Spleen (tissue), 7 donors: Measurements from ENCODE around the gene TBC1D10A.

Source experiments
- POLR2AphosphoS5 ChIP-seq, 3 donors: sonication (generic); formaldehyde crosslinking; IDR thresholded peaks; one replicate each; pipeline ENCODE4 v1.5.1; 2017; ENCODE audit warnings: antibody characterized with exemption in 3 of 3
- TF ChIP-seq, protein P1 (sequence below), 11 experiments: fragments of 200-600 bp in 7 of 11; fragments of 450-650 bp in 4 of 11; sonication (generic) in 4 of 11; IDR thresholded peaks in 8 of 11; conservative IDR thresholded peaks in 3 of 11; 1 replicate in 7 of 11; 2 replicates in 4 of 11; pipeline versions ENCODE4 v1.4.0 to v1.8.0; 2016 to 2021; ENCODE audit warnings: antibody characterized with exemption in 11 of 11, inconsistent platforms in 4 of 11, mild to moderate bottlenecking in 1 of 11
- donor health status: DM: no; HTN: no; CAD: no; lungs with moderate emphysema.
- donor health status: DM: no; HTN: no; CAD: no.
- donor health status: DM: no; HTN: no; CAD: no.

DNA sequence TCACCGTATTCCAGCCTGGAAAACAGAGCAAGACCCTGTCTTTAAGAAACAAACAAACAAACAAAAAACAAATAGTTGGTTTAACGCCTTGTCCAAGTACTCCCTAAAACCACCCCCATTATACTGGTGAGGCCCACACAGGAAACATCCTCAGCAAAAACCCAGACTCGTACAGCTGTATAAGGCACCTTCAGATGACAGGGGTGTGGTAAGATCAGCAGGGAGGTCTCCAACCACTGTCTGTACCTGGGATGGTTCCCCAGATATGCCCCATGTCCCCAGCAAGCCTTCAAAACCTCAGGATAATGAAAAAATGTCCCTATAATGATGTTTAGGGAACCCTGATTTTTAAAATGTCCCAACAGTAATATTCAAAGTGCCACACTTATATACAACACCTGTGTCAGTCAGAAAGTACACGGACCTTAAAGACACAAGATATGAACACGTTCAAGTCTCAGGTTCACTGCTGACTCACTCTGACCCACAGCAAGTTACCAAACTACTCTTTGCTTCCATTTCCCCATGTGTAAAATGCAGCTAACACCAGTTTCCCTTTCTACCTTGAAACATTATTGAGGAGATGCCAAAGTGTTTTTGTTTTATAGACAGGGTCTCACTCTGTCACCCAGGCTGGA lies 20.6 kb upstream of the TBC1D10A start:
- TF ChIP-seq, protein P1, sequence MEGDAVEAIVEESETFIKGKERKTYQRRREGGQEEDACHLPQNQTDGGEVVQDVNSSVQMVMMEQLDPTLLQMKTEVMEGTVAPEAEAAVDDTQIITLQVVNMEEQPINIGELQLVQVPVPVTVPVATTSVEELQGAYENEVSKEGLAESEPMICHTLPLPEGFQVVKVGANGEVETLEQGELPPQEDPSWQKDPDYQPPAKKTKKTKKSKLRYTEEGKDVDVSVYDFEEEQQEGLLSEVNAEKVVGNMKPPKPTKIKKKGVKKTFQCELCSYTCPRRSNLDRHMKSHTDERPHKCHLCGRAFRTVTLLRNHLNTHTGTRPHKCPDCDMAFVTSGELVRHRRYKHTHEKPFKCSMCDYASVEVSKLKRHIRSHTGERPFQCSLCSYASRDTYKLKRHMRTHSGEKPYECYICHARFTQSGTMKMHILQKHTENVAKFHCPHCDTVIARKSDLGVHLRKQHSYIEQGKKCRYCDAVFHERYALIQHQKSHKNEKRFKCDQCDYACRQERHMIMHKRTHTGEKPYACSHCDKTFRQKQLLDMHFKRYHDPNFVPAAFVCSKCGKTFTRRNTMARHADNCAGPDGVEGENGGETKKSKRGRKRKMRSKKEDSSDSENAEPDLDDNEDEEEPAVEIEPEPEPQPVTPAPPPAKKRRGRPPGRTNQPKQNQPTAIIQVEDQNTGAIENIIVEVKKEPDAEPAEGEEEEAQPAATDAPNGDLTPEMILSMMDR (IDR thresholded peaks at IDR 0.05 in 8 of 11, conservative IDR thresholded peaks at IDR 0.05 in 3 of 11), result no peak
- TF ChIP-seq POLR2AphosphoS5 (IDR thresholded peaks at IDR 0.05), result no peak
